Activated naive CD8-positive, alpha-beta T cell treated with anti-CD3 and anti-CD28 coated beads for 36 hours (primary cell): ENCODE data around the gene NEDD9. TPM values are rescaled to one million over a fixed set of nuclear protein-coding genes. Genes with fewer than 3 reads are reported as not detected.
A peak's percentile ranks its signal among the peaks of the same experiment; 100 is the strongest.

Source experiments
- DNase-seq: peaks from one replicate; pipeline ENCODE4 v3.0.0; 2021
- H3K27ac Mint-ChIP-seq: one replicate; pipeline ENCODE4 v1.8.0; 2022; ENCODE audit warnings: mild to moderate bottlenecking, moderate library complexity, mixed read lengths
- H3K27me3 Mint-ChIP-seq: one replicate; pipeline ENCODE4 v1.8.0; 2022; ENCODE audit warnings: mild to moderate bottlenecking, mixed read lengths
- H3K36me3 Mint-ChIP-seq: one replicate; pipeline ENCODE4 v1.8.0; 2021; ENCODE audit warnings: mild to moderate bottlenecking, mixed read lengths
- H3K4me1 Mint-ChIP-seq: one replicate; pipeline ENCODE4 v1.8.0; 2021; ENCODE audit warnings: mixed read lengths
- H3K4me3 Mint-ChIP-seq: one replicate; pipeline ENCODE4 v1.8.0; 2022; ENCODE audit warnings: mild to moderate bottlenecking, moderate library complexity, mixed read lengths
- H3K9me3 Mint-ChIP-seq: one replicate; pipeline ENCODE4 v1.8.0; 2022; ENCODE audit warnings: mixed read lengths
- total RNA-seq, 2 experiments: library from RNA; stranded (reverse); gene quantifications; one replicate each; pipeline ENCODE4 v1.2.3, GENCODE V29; 2021

NEDD9 gene
- total RNA-seq, 2 experiments from 2014 or later, result 32.0 to 33.7 TPM

DNA sequence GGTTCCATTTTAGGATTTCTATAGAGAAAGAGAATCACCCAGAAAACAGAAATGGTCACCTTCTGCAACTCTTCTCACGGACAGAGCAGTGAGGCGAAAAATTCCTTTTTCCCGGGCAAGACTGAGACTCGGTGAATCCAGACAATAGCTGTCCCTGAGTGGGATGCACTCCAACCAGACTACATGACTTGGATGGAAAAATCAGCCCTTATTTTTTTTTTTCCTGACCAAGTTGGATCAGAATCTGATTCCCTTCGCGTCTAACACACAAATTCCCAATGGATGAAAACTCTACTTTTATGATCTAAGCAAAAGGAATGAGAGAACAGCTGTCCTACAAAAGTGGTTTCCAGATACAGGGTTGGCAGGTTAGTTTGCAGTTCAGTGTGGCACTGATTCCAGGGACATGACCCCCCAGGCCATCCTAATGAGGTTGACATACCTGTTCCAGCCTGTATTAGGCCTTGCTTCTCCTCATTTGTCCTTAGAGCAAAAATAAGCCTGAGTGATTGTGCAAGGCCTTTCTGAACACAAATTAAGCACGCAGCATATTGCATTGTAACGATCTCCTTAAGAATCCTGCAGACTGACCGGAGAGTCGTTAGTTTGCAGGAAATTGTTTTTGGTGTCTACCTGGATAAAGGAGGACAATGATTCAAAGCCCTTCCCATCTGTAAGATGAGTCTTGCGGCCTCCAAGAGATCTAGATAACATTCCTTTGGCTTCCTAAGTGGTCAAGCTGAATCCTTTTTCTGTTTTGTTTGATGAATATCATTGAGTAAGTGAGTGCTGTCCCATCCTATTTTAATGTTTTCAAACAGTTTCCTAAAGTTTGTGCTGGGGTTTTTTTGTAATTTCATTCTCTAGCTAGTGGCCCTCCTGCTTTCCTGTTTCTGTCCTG is 1.5 kb upstream of the NEDD9 start:
- Mint-ChIP-seq H3K36me3 (peaks cover 25% of the 10 kb centered on the region), H3K9me3 (no peaks in the 10 kb centered on the region), H3K27me3 (no peaks in the 10 kb centered on the region), H3K27ac (peak overlapping the region; percentile 94), H3K4me1 (peaks cover 57% of the 10 kb centered on the region), H3K4me3 (peak overlapping the region; percentile 85)
- DNase-seq, result no peak

DNA sequence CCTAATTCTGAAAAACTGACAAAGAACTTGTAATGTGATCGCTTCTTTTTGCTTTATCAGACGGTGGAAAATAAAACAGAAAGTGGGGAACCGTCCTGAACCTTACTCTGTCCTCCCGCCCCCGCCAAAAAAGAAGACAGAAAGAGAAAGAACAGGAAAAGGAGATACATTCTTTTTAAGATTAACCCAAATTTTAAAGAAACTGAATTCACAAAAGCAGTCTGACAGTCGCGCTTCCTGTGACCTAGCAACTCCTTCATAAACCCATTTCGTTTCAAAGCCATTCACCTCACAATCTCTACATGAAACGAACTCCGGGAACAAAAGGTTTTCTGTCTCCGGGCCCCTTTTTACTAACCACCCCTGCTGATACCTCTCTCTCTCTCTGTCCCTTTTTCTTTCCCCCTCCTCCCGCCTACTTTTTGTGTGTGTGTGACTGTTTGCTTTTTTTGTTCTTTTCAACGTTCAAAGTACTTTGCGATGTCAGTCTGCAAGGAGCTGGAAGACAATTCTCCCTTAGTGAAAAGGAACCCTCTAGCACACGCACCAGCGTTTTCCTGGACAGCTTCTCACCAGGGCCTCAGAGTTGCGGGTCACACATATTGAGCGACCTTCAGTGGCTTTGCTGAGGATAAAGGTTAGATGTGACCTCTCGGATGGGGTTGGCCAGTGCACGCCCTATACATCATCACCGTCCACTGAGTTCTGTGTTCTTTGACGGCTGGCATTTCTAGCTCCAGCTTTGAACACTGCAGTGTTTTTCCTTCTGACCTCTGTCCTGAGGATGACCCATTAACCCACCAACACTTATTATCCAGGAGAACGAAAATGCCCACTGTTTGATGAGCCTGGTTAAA is 530 bp upstream of the NEDD9 start:
- peaks cover 57% of the 10 kb centered on the region for H3K4me1 Mint-ChIP-seq
- DNase-seq, result no peak

DNA sequence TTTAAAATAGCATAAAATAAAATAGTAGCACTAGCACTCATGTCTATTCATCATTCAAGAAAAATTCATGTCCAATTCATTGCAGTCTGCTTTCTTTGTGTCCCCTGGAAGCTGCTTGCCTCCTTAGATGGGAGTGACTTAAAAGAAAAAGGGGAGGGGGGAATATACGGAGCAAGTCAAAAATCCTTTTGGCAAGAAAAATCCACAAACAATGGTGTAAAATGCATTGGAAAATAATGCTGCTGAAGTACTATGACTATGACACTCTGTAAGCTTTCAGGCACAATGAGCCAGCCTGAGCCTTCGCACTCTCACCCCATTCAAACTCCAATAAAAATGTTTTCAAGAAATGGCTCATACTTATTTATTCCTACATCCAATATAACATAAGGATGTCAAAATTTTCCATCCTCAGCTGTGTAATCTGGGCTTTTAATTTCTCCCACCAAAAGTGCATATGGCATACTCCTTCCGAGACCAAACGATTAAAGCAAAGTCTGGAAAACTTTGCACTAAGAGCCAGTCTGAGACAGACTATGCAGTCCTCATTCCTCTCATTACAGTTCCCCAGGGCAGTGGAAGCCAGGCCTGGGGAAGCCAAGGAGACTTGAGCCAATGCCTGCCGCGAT is 790 bp downstream of the NEDD9 start:
- Mint-ChIP-seq H3K27me3 (no peaks in the 10 kb centered on the region), H3K27ac (peak overlapping the region; percentile 94), H3K4me3 (peak overlapping the region; percentile 85)

More for the DNA sequence above, 530 bp upstream of the NEDD9 start:
- Mint-ChIP-seq H3K4me3 (peak overlapping the region; percentile 85), H3K27ac (peak overlapping the region; percentile 94), H3K27me3 (no peaks in the 10 kb centered on the region), H3K36me3 (peaks cover 20% of the 10 kb centered on the region), H3K9me3 (no peaks in the 10 kb centered on the region)

DNA sequence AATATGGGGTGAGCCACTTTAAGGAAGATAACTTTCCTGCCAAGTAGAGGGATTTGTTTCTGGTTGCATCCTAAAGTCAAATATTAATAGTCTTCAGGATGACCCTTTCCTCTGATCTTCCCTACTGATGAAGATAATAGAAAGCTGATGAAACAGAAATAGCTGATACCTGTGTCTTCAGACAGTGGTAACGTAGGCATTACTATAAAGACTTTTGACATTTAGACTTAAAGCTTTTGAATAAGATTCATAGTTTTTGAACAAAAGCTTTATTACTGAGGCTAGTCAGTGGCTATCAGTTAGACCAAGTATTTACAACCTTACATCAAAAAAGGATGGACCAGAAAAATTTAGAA is 1.4 kb downstream of the NEDD9 start:
- H3K9me3 Mint-ChIP-seq, result no peaks in the 10 kb centered on the region
- H3K27ac Mint-ChIP-seq, result no peak overlapping the region

More for the DNA sequence above, 790 bp downstream of the NEDD9 start:
- H3K36me3 Mint-ChIP-seq, result peaks cover 19% of the 10 kb centered on the region
- H3K9me3 Mint-ChIP-seq, result no peaks in the 10 kb centered on the region
- H3K4me1 Mint-ChIP-seq, result peaks cover 46% of the 10 kb centered on the region
- DNase-seq, result no peak

DNA sequence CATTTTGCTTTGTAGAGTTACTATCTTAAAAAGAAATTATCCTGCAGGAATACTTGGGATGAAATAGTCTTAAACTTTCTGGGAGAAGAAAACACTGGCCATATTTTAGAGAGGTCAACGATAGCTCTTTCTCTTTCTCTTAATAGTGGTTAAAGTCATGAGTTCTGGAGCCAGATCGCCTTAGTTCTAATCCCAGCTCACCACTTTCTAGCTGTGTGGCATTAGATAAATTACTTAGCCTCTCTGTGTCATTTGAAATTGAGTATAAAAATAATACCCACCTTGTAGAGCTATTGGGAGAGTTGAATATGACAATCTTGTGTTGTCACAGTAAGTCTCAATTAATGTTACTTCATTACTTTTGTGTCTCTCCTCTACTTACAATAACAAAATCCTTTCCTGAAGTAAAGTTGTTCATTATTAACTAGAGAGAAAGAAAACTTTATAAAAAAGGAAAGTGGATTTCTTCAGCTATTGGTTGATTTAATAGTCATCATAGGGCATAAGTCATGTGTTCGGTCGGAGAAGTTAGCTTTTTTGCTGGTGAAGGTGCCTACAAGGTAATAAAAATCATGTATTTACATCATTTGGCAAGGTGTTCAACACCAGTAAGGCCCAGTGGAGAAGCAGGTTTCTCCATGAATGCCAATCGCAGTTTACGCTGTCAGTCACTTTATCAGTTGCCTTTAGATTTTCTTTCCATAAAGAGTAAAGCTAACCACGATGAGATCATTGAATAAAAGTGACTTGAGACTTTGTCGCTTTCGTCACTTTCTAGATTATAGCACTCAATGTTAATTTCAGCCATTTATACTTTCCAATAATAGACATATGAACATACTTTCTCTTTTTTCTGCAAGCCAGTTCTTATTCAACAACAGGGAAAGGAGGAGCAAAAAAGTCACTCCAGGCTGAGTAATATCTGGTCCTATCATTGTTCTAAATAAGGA is 2.0 kb downstream of the NEDD9 start:
- Mint-ChIP-seq H3K36me3 (peaks cover 23% of the 10 kb centered on the region), H3K27ac (peak overlapping the region; percentile 45), H3K9me3 (no peaks in the 10 kb centered on the region), H3K4me1 (peaks cover 38% of the 10 kb centered on the region), H3K4me3 (peak overlapping the region; percentile 85), H3K27me3 (no peaks in the 10 kb centered on the region)
- DNase-seq, result no peak

More for the DNA sequence above, 1.4 kb downstream of the NEDD9 start:
- peaks cover 40% of the 10 kb centered on the region for H3K4me1 Mint-ChIP-seq
- H3K4me3 Mint-ChIP-seq, result peak overlapping the region; percentile 85
- peaks cover 18% of the 10 kb centered on the region for H3K36me3 Mint-ChIP-seq
- no peak for DNase-seq
- H3K27me3 Mint-ChIP-seq, result no peaks in the 10 kb centered on the region

DNA sequence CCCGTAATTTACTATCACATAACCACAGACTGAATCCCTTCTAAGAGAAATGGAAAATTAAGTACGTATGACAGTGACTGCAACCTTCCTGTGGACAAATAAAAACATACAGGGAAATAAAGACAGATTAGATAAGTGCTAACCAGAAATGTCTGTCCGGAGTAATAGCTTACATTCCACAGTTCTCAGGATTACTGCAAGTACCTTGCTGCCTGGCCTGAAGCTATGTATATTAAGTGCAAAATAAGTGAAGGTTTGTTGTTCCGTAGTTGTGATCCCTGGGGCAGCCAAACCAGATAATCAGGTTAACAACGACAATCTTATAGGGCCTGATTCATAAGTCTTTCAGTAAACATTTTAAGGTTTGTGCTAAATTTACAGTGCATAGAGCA is 2.8 kb downstream of the NEDD9 start:
- no peaks in the 10 kb centered on the region for H3K27me3 Mint-ChIP-seq
- H3K4me3 Mint-ChIP-seq, result no peak overlapping the region
- no peak for DNase-seq
- H3K36me3 Mint-ChIP-seq, result peaks cover 30% of the 10 kb centered on the region
- H3K4me1 Mint-ChIP-seq, result peaks cover 43% of the 10 kb centered on the region
- peaks cover 4% of the 10 kb centered on the region for H3K9me3 Mint-ChIP-seq
- no peak overlapping the region for H3K27ac Mint-ChIP-seq

DNA sequence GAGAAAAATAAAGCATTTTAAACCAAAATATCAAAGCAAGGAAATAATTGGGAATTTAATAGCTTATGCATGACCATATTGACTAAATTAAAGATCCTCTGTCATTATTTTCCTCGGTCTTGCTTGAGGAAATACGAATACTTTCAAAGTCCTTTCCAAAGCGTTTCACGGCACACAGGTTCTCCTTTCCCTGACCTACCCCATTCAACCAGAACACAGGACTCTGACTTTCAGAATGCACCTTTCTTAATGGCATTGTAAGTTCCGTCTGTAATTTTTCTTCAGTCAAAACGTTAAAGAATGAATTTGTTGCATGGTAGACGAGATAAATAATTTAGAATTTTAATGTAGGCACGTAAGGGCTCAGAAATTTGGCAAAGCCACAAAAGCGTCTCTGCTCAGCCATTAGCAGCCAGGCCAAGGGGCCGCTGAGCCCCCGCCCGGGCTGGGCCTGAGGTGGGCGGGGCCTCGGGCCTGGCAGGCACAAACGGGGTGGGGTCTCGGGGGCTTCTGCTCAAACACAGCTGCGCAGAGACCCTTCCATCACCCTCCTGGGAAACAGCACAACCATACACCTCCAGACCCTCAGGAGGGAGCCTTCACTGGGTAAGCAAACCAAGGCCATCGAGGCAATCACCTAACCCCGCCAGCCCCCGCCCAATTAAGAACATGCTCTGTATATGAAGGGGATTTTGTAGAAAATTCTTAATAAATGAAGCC is 3.4 kb downstream of the NEDD9 start:
- Mint-ChIP-seq H3K36me3 (peaks cover 35% of the 10 kb centered on the region), H3K4me3 (no peak overlapping the region), H3K27me3 (no peaks in the 10 kb centered on the region), H3K27ac (no peak overlapping the region), H3K4me1 (peaks cover 46% of the 10 kb centered on the region), H3K9me3 (peaks cover 10% of the 10 kb centered on the region)
- DNase-seq, result no peak

DNA sequence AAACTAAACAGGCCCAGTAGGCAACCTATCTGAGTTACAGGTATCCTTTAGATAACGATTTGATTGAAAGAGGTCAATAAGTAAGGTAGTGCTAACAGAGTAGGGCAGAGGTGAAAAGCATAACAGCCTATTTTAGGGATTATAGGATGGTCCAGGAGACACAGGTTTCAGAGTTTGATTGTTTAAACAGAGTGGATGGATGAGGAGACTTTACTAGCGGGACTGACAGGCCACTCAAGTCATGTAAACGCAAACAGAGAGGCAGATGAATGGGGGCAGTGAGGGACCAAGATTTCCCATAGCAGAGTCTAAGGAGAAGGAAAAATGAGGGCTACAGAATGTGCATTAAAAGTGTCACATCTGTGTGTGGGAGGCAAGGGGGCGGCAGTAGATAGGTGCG is 4.8 kb downstream of the NEDD9 start:
- H3K4me3 Mint-ChIP-seq, result no peak overlapping the region
- peaks cover 49% of the 10 kb centered on the region for H3K4me1 Mint-ChIP-seq
- H3K27me3 Mint-ChIP-seq, result no peaks in the 10 kb centered on the region
- peaks cover 44% of the 10 kb centered on the region for H3K36me3 Mint-ChIP-seq
- no peak for DNase-seq
- peaks cover 10% of the 10 kb centered on the region for H3K9me3 Mint-ChIP-seq
- no peak overlapping the region for H3K27ac Mint-ChIP-seq

DNA sequence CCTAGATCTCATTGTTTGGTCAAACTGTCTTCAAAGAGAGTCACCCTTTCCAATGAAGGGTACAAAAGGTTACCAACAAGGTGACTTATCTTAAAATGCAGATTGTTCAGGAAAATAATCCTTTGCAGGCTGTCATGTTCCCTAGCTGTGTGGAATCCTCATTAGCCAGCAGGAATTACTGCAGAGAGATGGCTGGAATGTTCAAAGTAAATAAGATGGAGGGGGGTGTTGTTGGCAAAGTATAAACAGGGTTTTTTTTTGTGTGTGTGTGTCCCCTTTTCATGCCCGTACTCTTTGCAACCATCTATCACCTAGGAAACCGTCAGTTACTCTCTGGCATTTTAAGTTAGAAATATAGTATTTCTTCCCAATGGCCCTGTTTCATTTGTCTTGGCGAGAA is 6.5 kb downstream of the NEDD9 start:
- Mint-ChIP-seq H3K36me3 (peaks cover 41% of the 10 kb centered on the region), H3K4me3 (no peak overlapping the region), H3K4me1 (peaks cover 43% of the 10 kb centered on the region), H3K9me3 (peaks cover 10% of the 10 kb centered on the region), H3K27ac (no peak overlapping the region), H3K27me3 (no peaks in the 10 kb centered on the region)
- DNase-seq, result no peak

DNA sequence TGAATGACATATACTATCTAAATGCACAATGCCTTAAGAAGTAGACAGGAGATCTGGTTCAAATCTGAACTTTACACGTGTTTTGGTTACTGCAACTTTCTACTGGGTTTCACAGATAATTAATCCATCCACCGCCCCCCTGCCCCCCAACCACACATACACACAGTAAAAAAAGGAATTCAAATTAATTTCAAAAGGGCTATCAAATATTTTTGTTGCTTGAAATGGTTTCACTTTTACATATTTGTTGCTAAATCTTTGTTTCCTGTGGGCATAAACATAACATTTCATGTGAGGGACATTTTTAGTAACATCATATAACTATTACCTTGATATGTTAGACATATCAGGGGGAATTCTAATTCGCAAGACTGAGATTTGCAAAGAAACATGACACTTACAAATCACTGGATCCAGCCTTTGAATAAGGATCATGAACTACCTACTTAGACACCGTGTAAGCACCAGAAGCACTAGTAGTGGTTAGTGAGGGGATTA is 7.5 kb downstream of the NEDD9 start:
- Mint-ChIP-seq H3K4me1 (peaks cover 34% of the 10 kb centered on the region), H3K27ac (peak overlapping the region; percentile 82), H3K27me3 (no peaks in the 10 kb centered on the region), H3K36me3 (peaks cover 43% of the 10 kb centered on the region), H3K9me3 (peaks cover 10% of the 10 kb centered on the region), H3K4me3 (peak overlapping the region; percentile 22)
- DNase-seq, result no peak

DNA sequence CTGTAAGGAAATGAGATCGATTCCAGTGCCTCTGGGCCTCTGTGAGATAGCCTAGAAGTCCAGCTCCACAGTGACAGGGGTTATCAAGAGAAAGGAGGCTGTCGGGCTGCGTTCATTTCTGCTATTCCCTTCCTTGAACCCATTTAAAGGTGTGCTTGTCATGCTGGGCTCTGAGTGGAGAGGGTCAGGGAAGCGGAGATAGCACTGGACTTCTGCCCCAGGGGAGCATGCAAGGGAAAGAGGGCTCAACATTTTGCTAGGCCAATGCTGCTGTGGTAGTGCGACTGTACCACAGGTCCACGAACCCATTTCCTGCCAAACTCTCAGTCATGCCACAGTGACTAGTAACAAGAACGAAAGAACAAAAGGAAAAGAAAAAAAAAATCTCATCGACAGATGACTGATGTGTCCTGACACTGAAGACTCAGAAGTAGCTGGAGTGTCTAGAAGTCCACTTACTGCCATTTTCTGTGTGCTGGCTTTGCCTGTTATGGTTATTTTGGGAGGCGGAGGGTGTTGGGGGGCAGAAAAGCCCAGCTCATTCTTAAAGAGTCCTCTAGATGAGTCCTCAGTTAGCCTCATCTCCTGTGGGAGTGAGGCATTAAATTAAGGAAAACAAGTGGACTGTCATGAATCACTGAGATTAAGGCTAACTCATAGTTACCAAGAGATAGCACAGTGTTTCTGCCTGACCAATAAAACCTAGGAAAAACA is 8.1 kb downstream of the NEDD9 start:
- Mint-ChIP-seq H3K27me3 (no peaks in the 10 kb centered on the region), H3K4me1 (peaks cover 35% of the 10 kb centered on the region), H3K4me3 (peak overlapping the region; percentile 22), H3K9me3 (peaks cover 10% of the 10 kb centered on the region), H3K27ac (peak overlapping the region; percentile 82), H3K36me3 (peaks cover 46% of the 10 kb centered on the region)
- peak; percentile 43 for DNase-seq

DNA sequence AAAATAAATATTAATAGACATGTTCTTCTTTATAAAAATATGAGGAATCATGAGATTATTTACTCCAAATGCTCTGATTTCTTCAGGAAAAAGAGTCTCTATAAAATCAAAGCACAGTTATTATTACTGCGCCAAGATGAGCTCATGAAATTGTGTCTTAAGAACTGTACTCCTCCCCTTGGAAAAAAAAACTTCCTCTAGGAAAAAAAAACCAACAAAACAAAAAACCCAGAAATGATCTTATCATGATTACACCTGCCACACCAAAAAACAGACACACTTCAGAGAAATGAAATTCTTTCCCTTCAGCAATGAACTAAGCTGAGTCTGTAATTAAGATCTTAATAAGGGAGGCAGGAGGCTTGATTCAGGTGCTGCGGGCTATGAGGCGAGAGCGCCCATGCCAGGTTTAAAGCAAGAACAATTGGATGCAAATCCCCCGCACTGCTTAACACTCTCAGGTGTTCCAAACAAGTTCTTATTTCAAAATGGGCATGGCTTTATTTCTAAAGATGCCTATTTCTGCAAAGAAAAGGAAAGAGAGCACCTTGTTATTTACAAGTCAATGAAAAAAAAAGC is 9.1 kb downstream of the NEDD9 start:
- peak overlapping the region; percentile 82 for H3K27ac Mint-ChIP-seq
- H3K36me3 Mint-ChIP-seq, result peaks cover 49% of the 10 kb centered on the region

More for the DNA sequence above, 9.1 kb downstream of the NEDD9 start:
- Mint-ChIP-seq H3K27me3 (no peaks in the 10 kb centered on the region), H3K4me1 (peaks cover 37% of the 10 kb centered on the region), H3K9me3 (peaks cover 10% of the 10 kb centered on the region), H3K4me3 (no peak overlapping the region)
- DNase-seq, result no peak
